HG03045 (cell line): ENCODE results near the gene CYFIP1.

Experiments used
- ATAC-seq: cut with Tn5 transposase; IDR thresholded peaks from one replicate; pipeline ENCODE4 v1.9.1; 2021; ENCODE audit warnings: mild to moderate bottlenecking, moderate library complexity; ENCODE audit not compliant: unreplicated experiment

CYFIP1 gene

GRCh38 chr15:22871481-22872086 is 108.6 kb downstream of the CYFIP1 start:
- no peak for ATAC-seq

DNA sequence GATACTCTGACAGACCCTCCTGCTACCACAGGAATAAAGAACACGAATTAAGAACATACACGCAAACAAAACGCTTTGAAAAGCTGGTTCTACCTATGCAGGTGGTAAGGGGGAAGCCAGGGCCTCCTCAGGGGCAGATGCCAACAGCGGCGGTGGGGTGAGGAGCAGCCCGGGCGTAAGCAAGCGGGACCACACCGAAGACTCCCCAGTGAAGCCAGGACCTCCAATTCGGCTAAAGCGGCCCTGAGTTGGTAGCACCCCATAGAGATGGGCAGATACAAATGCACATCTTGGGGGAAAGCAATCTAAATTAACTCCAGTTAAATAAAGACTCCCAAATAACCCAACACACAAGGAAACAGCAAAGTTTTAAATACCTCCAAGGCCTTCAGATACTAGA is 109.3 kb downstream of the CYFIP1 start:
- no peak for ATAC-seq

- no peak for ATAC-seq
Measured at GRCh38 chr15:22869856-22870255, 110.3 kb downstream of the CYFIP1 start.

GRCh38 chr15:22868928-22869327 is 111.2 kb downstream of the CYFIP1 start:
- ATAC-seq: no peak

DNA sequence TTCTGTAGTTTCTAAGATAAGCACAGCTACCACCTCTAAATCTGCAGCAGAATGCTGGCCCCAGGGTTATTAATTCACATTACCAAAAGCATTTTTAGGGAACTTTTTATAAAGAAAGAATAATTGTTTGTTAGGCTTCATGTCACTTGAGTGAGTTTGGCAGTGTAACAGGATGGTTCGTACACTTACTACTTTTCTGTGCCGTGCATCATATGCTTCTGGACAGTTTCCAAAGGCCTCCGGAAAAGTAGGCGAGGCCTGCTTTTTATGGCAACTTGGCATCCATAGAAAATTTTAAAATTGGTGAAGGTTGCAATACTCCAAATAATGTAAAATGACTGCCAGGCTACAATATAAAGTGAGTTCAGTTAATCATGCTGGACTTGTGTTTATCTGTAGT is 111.7 kb downstream of the CYFIP1 start:
- no peak for ATAC-seq

- no peak for ATAC-seq
Measured at GRCh38 chr15:22867886-22868285, 112.3 kb downstream of the CYFIP1 start.

GRCh38 chr15:22866079-22866478 is 114.1 kb downstream of the CYFIP1 start:
- ATAC-seq: no peak

DNA sequence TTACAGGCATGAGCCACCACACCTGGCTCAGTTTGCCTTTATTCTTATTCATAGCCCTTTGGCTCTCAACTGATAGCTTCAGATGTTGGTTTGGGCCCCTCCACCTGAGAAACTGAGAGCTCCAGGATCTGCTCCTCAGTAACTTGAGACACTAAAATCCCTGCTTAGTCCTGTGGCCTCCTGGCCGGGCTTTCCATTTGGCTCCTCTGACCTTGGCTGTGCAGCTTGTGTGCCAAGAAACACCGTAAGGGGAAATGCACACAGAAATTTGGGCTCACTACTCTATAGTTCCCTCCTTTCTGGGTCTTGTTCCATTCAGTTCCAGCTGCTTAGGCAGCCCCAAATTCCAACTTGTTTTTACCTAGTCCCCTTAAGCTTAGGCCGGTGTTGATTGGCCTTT is 116.8 kb downstream of the CYFIP1 start:
- ATAC-seq: no peak

GRCh38 chr15:22861161-22861560 is 119.0 kb downstream of the CYFIP1 start:
- no peak for ATAC-seq

DNA sequence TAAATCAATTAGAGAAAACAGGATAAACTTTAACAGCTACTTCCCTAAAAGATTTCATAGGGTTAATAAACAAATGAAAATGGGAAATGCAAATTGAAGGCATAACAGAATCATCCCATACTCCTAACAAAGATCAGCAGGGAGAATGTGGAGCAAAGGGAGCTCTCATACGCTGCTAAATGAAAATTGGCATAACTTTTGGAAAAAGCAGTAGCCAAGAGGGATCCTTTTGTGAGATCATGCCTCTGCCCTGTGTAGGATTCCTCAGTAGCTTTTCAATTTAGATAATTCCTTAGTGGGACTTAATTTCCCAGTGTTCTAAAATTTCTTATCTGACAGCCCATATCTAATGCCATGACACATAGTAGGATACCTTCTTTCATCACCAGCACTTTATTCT is 123.5 kb downstream of the CYFIP1 start:
- ATAC-seq: no peak

DNA sequence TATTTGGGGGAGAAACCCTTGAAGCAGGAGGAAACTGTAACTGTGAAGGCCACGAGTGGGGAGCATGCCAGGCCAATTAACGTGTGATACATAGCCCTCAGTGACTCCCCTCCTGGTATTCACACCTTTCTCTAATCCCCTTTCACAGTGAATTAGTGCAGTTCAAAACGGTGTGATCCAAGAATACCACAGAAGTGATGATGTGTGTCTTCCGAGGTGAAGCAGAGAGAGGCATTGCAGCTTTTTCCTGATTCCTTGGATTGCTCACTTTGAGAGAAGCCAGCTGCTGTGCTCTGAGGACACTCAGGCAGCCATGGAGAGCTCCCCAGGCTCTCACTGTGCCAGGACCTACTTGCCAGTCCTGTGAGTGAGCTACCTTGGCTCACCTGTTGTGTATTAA is 124.4 kb downstream of the CYFIP1 start:
- ATAC-seq: no peak

DNA sequence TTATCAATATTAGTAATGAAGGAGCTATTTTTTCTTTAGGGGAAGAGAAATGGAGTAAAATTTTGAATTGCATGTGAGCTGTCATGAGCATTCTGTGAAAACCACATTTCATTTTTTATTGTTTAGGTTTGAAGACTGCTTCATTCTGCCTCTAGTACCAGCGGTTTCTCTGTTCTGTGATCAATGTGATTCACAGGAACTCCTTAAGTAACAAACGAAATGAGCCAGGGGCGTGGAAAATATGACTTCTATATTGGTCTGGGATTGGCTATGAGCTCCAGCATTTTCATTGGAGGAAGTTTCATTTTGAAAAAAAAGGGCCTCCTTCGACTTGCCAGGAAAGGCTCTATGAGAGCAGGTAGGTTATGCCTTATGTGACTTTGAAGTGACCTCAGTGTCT is 128.7 kb downstream of the CYFIP1 start:
- ATAC-seq: no peak

DNA sequence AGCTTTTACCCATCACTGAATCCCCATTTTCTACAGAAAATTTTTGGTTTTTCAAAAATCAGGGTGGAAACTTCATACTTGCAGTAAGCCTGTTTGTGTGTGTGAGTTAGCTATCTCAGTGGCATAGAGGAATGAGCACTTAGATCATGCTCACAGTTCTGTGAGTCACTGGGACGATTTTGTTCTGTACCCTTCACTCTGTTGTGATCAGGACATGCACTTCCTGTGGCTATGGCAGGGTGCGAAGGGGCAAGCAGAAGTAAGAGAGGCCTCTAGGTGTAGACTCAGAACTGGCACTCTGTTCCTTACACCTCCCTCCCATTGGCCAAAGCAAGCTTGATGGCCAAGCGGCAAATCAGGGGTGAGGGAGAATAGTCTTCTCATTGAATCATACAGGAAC is 130.1 kb downstream of the CYFIP1 start:
- ATAC-seq: no peak

GRCh38 chr15:22846073-22846472 is 134.1 kb downstream of the CYFIP1 start:
- no peak for ATAC-seq

DNA sequence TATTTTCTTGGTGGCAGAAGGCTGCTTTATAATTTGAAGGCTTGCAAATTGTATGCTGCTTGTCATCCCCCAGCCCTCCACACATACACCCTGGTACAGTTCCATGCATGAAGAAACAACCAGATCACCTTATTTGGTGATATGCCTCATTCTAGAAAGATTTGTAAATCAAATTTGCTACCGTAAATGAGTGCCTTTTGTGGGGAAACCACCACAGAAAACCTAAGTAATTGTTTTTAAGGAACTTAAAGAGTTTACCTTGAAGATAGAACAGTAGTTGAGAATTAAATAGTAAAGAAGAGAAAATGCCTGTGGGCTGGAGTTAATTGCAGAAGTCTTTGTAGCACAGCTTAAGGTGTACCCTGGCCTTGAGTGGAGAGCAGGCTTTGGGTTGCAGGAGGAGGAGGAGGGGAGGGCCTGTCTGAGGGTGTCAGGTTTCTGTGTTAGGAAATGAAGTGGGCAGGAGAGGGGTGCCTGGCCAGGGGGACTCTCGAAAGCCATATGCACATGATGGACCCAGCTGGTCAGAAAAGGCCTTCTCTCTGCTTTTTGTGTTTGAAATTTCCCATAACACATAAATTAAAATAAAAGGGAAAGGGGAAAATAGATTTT is 134.8 kb downstream of the CYFIP1 start:
- ATAC-seq: no peak

GRCh38 chr15:22844421-22845288 is 135.5 kb downstream of the CYFIP1 start:
- ATAC-seq: no peak

DNA sequence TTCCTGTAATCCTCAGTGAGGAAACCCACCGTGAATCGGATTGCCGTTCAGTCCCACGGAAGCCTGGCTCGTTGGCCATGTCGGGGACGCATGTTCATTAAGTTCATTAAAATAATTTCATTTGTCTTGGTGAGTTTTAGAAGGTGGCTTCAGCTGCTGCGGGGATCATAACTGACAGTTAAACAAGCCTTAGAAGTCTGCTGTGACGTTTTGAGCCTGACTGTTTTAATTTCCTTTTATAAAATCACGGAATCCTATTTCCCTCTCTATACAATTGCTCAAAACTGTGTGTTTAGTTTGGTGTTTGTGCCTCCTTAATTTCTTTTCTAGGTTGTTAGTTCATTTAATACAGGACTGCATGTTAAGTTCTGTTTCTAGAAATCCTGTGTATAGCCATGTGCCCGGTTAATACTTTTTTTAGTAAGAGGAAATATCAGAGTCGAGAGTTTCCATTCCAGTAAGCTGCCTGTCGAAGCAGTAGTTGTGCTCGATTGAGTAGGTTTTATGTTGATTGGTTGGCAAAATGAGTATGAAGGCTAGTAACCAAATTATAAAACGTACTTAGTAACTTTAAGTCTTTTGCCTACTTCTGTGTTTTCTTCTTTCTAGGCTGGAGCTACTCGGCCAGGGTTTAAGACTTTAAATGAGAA is 141.0 kb downstream of the CYFIP1 start:
- no peak for ATAC-seq

DNA sequence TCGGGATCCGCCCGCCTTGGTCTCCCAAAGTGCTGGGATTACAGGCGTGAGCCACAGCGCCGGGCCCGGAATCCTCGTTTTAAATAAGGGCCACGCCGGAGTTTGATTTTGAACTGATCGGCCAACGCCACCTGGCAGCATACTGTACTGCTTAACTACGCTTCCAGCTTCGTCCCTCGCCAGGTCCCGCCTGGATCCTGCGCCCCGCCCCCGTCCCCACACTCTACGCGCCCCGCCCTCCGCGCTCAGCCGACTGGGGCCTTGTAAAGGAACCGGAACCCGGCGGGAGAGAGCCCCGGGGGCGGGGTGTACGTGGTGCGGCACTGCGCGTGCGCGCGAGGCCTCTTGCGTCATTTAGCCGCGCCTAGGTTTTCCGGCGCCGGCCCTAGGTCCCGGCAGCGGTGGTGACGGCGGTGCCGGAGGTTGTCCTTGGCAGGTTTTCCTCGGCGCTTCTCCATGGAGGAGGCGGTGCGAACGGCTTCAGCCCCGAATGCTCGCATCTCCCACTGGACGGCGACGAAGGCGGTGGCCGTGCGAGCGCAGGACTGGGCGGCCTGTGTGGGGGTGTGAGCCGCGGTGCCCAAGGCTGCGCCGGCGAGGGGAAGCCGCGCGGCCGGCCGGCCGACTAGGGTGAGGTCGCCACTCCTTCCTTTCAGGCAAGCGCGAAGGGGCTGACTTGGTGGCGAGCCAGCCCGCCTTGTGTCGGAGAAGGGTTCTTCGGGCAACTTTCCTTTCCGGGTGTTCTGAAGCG is 141.7 kb downstream of the CYFIP1 start, which contains the start of gene NIPA2:
Gene NIPA2 (plus strand): TSS at position 375 of the 751 bp plus-strand sequence. CDS start 13,066 bp downstream, outside the sequence.
- ATAC-seq: peak; percentile 86

DNA sequence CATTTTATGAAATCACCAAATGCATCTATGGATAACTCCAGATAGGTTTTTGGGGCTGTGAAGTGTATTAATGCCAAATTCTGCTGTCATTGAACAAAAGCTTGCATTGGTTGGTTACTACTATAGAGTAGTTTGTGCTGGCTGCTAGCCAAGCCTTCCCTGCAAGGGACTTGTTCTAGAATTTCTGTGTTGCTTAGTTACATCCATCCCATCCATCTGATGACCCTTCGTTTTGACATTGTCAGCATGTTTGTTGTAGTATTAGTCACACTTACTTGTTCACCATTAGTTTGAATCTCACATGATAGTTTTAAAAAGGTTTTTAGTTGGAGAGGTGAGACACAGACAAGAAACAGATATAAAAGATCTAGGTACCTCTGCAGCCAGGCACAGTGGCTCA is 148.7 kb downstream of the CYFIP1 start:
- ATAC-seq: no peak

DNA sequence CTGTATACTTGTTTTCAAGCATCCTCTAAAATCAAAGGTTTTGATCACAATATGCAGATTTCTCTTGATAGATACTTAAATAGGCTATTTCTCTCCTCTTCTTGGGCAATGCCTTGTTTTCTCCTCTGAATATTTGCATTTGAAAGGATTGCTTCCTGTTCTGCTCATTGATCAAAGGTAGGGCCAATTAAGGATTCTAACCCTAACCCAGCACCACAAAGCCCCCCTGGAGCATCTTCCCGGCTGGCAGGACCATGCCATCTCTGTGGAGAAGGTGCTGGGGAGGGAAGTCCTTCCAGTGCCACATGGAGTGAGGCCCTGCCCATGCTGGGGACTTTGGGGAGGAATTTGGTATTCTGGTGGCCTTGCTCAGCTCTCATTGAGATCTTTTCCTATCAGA is 153.0 kb downstream of the CYFIP1 start:
- ATAC-seq: no peak
